Osteoblast (primary cell): Measurements from ENCODE around the gene FADS2. TPM values are rescaled to one million over a fixed set of nuclear protein-coding genes. Genes with fewer than 3 reads are reported as not detected.

ENCODE experiments used
- DNase-seq: peaks from one replicate; pipeline ENCODE4 v3.0.0; 2011; ENCODE audit warnings: low spot score, mixed read lengths; ENCODE audit not compliant: insufficient read length; ENCODE audit errors: missing footprints
- H2AFZ ChIP-seq: 2 replicates; pipeline ENCODE4 v1.6.0; 2011; ENCODE audit warnings: mild to moderate bottlenecking, low read length
- H3K27ac ChIP-seq: 2 replicates; pipeline ENCODE4 v1.5.1; 2011; ENCODE audit warnings: mild to moderate bottlenecking, low read depth, low read length, moderate library complexity
- H3K27me3 ChIP-seq: 2 replicates; pipeline ENCODE4 v1.6.0; 2012; ENCODE audit warnings: mild to moderate bottlenecking, control low read depth, inconsistent platforms, low read length, moderate library complexity; ENCODE audit not compliant: insufficient read depth
- H3K36me3 ChIP-seq: 2 replicates; pipeline ENCODE4 v1.5.1; 2011; ENCODE audit warnings: mild to moderate bottlenecking, low read length, control low read depth, moderate library complexity; ENCODE audit not compliant: insufficient read depth
- H3K4me1 ChIP-seq: 2 replicates; pipeline ENCODE4 v1.5.1; 2011; ENCODE audit warnings: mild to moderate bottlenecking, low read length, control low read depth, moderate library complexity; ENCODE audit not compliant: insufficient read depth
- H3K4me2 ChIP-seq: 2 replicates; pipeline ENCODE4 v1.6.0; 2011; ENCODE audit warnings: mild to moderate bottlenecking, low read length; ENCODE audit not compliant: insufficient read depth
- H3K4me3 ChIP-seq: fragments of 200-600 bp; sonication (generic); 3 replicates; pipeline ENCODE4 v1.5.1; 2012; ENCODE audit warnings: mild to moderate bottlenecking, low read length, inconsistent platforms; ENCODE audit not compliant: insufficient read depth
- H3K79me2 ChIP-seq: 2 replicates; pipeline ENCODE4 v1.6.0; 2012; ENCODE audit warnings: mild to moderate bottlenecking, low read length, control low read depth, inconsistent platforms; ENCODE audit not compliant: insufficient read depth
- H3K9me3 ChIP-seq: 2 replicates; pipeline ENCODE4 v1.5.1; 2011; ENCODE audit warnings: low read depth, low read length, control low read depth
- H4K20me1 ChIP-seq: 2 replicates; pipeline ENCODE4 v1.6.0; 2012; ENCODE audit warnings: mild to moderate bottlenecking, low read length, control low read depth; ENCODE audit not compliant: insufficient read depth
- CTCF ChIP-seq: IDR thresholded peaks from 2 replicates; pipeline ENCODE4 v1.5.1; 2011; ENCODE audit warnings: mild to moderate bottlenecking, low read depth, low read length, moderate library complexity; ENCODE audit errors: extremely low read depth
- total RNA-seq: library from RNA; depleted of rRNA; stranded (reverse); fragments of >200 nt; gene quantifications from 2 replicates; pipeline ENCODE4 v1.2.3, GENCODE V29; 2012

The FADS2 gene
- total RNA-seq, 1 donor = 275 TPM

DNA sequence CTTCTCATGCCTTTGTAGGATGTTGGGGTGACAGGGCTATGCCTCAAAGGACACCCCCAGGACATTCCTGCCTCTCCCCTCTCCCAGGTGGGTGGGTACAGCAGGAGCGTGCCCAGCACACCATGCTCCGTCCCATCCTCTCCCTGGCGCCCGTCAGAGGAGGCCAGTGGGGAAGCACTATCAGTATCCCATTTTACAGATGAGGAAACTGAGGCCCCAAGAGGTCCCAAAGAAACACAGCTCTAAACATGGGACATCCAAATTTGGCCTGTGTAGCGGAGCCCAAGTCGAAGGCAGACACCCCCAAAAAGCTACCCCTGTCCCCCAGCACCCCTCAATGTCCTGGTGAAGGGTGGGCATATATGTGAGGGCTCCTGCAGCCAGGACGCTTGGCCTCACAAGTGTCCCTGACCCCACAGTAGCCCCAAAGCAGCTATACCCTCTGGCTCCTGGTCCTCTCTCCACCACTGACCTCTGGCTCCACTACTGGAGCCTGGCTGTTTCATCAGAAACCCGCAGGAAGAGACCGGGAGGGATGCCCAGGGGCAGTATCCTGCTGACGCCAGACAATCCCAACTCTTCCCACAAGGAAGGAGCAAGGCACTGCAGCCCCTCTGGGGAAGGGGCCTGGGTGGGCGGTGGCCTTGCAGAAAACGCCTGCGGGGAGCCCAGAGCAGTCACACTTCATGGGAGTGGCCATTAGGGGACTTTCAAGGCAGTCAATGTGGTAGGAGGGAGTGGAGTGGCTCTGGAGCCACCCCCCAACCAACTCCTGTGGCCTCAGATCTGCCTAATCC, 57.9 kb downstream of the FADS2 start:
- Histone ChIP-seq H3K79me2 (peaks cover 89% of the 10 kb centered on the region), H3K27ac (no peak overlapping the region), H3K4me1 (peaks cover 41% of the 10 kb centered on the region), H4K20me1 (peaks cover 46% of the 10 kb centered on the region), H3K4me3 (no peak overlapping the region), H2AFZ (no peak overlapping the region), H3K9me3 (no peaks in the 10 kb centered on the region), H3K36me3 (peaks cover 29% of the 10 kb centered on the region), H3K4me2 (no peak overlapping the region), H3K27me3 (no peaks in the 10 kb centered on the region)
- DNase-seq = no peak
- TF ChIP-seq CTCF = no peak

GRCh38 chr11:61886643-61887042, 58.5 kb downstream of the FADS2 start:
- Histone ChIP-seq H3K4me1 (peaks cover 35% of the 10 kb centered on the region), H3K4me3 (no peak overlapping the region), H4K20me1 (peaks cover 41% of the 10 kb centered on the region), H3K27me3 (no peaks in the 10 kb centered on the region), H3K9me3 (no peaks in the 10 kb centered on the region), H2AFZ (no peak overlapping the region), H3K4me2 (no peak overlapping the region), H3K36me3 (peaks cover 29% of the 10 kb centered on the region), H3K79me2 (peaks cover 82% of the 10 kb centered on the region), H3K27ac (no peak overlapping the region)
- TF ChIP-seq CTCF = no peak
- DNase-seq = no peak

GRCh38 chr11:61887839-61888494, 59.9 kb downstream of the FADS2 start:
- no peak for TF ChIP-seq CTCF
- H4K20me1 ChIP-seq = peaks cover 39% of the 10 kb centered on the region
- H3K79me2 ChIP-seq = peaks cover 72% of the 10 kb centered on the region
- H3K4me1 ChIP-seq = peaks cover 27% of the 10 kb centered on the region
- no peaks in the 10 kb centered on the region for H3K9me3 ChIP-seq
- H3K36me3 ChIP-seq = peaks cover 27% of the 10 kb centered on the region
- H3K4me2 ChIP-seq = peak overlapping the region; percentile 58
- no peaks in the 10 kb centered on the region for H3K27me3 ChIP-seq
- peak overlapping the region; percentile 83 for H3K27ac ChIP-seq
- peak overlapping the region; percentile 51 for H2AFZ ChIP-seq
- peak overlapping the region; percentile 37 for H3K4me3 ChIP-seq
- peak; percentile 98 for DNase-seq

GRCh38 chr11:61888590-61888989, 60.5 kb downstream of the FADS2 start:
- peak overlapping the region; percentile 37 for H3K4me3 ChIP-seq
- no peak for DNase-seq
- H3K9me3 ChIP-seq = no peaks in the 10 kb centered on the region
- no peak for TF ChIP-seq CTCF
- H3K36me3 ChIP-seq = peaks cover 25% of the 10 kb centered on the region
- peaks cover 39% of the 10 kb centered on the region for H4K20me1 ChIP-seq
- H3K27me3 ChIP-seq = no peaks in the 10 kb centered on the region
- H3K79me2 ChIP-seq = peaks cover 66% of the 10 kb centered on the region
- peak overlapping the region; percentile 58 for H3K4me2 ChIP-seq
- H2AFZ ChIP-seq = no peak overlapping the region
- peaks cover 27% of the 10 kb centered on the region for H3K4me1 ChIP-seq
- H3K27ac ChIP-seq = peak overlapping the region; percentile 83
